ENCODE measurements around the gene MYRFL.

DNA sequence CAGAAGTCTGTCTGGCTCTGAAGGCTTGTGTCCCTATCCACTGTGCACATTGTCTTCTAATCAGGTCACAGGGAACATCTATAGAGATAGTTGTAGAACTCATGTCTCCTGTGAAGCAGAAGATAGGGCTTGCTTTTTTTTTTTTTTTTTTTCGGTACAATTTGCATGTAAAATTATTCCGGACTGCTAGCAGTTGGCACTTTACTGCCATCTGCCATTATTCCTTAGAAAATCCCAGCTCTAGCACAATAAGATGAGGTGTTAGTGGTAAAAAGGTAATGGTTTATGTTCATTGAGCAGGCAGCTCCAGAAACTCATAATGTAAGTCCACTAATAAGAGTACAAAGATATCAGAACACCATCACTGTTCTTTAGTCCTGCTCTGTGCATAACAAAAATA is 8.7 kb downstream of the MYRFL start:
- TF ChIP-seq, protein P1, sequence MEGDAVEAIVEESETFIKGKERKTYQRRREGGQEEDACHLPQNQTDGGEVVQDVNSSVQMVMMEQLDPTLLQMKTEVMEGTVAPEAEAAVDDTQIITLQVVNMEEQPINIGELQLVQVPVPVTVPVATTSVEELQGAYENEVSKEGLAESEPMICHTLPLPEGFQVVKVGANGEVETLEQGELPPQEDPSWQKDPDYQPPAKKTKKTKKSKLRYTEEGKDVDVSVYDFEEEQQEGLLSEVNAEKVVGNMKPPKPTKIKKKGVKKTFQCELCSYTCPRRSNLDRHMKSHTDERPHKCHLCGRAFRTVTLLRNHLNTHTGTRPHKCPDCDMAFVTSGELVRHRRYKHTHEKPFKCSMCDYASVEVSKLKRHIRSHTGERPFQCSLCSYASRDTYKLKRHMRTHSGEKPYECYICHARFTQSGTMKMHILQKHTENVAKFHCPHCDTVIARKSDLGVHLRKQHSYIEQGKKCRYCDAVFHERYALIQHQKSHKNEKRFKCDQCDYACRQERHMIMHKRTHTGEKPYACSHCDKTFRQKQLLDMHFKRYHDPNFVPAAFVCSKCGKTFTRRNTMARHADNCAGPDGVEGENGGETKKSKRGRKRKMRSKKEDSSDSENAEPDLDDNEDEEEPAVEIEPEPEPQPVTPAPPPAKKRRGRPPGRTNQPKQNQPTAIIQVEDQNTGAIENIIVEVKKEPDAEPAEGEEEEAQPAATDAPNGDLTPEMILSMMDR (IDR thresholded peaks at IDR 0.05), result no peak
- TF ChIP-seq POLR2A (IDR thresholded peaks at IDR 0.05) (no peak), EP300 (IDR thresholded peaks at IDR 0.05) (no peak)
